Measurements from ENCODE around the gene TDRD6. TPM values are rescaled to one million over a fixed set of nuclear protein-coding genes. Genes with fewer than 3 reads are reported as not detected.
A peak's percentile ranks its signal among the peaks of the same experiment; 100 is the strongest.

Gene TDRD6
- total RNA-seq, 1 donor from 2014 or later = under 0.01 TPM

GRCh38 chr6:46688117-46688965 is 656 bp downstream of the TDRD6 start:
- DNase-seq (ENCODE audit: low read depth in 2 of 2) = no peak

DNA sequence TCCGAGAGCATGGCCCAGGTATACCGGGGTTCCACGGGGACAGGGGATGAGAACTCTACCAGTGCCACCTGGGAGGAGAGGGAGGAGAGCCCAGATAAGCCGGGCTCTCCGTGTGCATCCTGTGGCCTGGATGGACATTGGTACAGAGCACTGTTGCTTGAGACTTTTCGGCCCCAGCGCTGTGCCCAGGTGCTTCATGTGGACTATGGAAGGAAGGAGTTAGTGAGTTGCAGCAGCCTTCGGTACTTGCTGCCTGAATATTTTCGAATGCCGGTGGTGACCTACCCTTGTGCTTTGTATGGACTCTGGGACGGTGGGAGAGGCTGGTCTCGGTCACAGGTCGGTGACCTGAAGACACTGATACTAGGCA is 1.3 kb downstream of the TDRD6 start:
- no peak for DNase-seq (ENCODE audit: low read depth in 2 of 2)

- no peak for DNase-seq (ENCODE audit: low read depth in 2 of 2)
Measured at GRCh38 chr6:46689657-46690056, 2.0 kb downstream of the TDRD6 start.

- no peak for DNase-seq (ENCODE audit: low read depth in 2 of 2)
Measured at GRCh38 chr6:46690141-46690755, 2.6 kb downstream of the TDRD6 start.

DNA sequence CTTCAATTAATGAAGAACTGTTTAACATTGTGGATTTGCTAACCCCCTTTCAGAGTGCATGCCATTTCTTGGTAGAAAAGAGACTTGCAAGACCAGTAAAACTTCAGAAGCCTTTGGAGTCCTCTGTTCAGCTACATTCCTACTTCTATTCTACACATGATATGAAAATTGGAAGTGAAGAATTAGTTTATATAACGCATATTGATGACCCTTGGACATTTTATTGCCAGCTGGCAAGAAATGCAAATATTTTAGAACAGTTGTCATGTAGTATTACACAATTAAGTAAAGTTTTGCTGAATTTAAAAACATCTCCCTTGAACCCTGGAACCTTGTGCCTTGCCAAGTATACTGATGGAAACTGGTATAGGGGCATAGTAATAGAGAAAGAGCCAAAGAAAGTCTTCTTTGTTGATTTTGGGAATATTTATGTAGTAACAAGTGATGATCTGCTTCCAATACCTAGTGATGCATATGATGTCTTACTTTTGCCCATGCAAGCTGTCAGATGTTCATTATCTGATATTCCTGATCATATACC is 3.3 kb downstream of the TDRD6 start:
- no peak for DNase-seq (ENCODE audit: low read depth in 2 of 2)

GRCh38 chr6:46699970-46700369 is 12.3 kb downstream of the TDRD6 start:
- no peak for DNase-seq (ENCODE audit: low read depth in 2 of 2)

GRCh38 chr6:46704562-46704961 is 16.9 kb downstream of the TDRD6 start:
- DNase-seq (ENCODE audit: low read depth in 2 of 2) = peak; percentile 12 to 19

DNA sequence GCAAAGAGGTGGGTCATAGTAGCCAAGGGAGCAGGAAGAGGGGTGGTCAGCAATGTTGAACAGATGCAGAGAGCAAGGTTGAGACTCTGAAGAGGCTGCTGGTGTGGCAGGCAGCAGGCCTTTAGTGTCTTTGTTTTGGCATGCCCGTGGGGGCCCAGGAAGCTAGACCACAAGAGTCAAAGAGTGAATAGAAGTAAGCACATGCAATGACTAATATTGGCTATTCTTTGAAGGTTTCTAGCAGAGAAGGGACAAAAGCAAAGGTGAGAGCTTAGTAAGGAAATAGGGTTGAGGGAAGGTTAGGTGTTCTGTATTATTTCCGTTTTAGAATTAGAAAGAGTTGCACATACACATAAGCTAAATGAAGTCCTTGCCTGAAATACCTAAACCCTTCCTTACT is 18.8 kb downstream of the TDRD6 start:
- DNase-seq (ENCODE audit: low read depth in 2 of 2) = no peak

GRCh38 chr6:46711491-46711890 is 23.8 kb downstream of the TDRD6 start:
- DNase-seq (ENCODE audit: low read depth in 2 of 2) = no peak

- DNase-seq (ENCODE audit: low read depth in 2 of 2) = no peak
Measured at GRCh38 chr6:46715141-46715540, 27.5 kb downstream of the TDRD6 start.

DNA sequence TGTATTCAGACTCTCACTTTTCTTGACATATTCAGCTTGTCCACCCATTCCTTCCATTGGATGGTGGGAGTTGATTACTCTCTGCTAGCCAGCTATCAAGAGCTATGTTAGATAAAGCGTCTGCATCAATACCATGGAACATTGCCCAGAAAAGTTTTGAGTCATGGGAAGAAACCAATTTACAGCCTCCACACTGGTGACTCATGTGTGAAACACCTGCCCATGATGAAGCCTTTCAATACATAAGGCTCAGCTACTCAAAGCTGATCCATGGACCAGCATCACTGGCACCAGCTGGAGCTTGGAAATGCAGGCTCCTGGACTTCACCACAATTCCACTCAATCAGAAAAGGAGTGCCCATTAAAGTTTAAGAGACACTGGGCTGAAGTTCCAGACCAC is 31.4 kb downstream of the TDRD6 start:
- no peak for DNase-seq (ENCODE audit: low read depth in 2 of 2)

DNA sequence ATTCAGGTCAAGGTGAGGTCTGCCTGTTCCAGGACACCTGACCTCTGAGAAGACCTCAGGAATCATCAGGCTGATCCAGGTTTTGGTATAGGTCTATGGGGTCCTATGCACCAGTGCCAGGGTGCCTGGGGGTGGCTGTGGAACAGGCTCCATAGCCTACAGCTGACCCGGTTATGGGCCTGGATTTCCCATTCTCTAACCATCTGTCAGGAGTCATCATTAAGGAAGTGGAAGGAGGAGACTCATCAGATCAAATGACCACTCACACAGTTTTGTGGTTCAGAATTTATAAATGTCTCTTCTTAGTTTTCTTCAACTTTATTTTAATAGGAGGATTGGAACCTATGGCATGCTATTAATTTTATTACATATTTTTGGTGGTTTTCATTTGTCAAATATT is 32.7 kb downstream of the TDRD6 start:
- no peak for DNase-seq (ENCODE audit: low read depth in 2 of 2)

DNA sequence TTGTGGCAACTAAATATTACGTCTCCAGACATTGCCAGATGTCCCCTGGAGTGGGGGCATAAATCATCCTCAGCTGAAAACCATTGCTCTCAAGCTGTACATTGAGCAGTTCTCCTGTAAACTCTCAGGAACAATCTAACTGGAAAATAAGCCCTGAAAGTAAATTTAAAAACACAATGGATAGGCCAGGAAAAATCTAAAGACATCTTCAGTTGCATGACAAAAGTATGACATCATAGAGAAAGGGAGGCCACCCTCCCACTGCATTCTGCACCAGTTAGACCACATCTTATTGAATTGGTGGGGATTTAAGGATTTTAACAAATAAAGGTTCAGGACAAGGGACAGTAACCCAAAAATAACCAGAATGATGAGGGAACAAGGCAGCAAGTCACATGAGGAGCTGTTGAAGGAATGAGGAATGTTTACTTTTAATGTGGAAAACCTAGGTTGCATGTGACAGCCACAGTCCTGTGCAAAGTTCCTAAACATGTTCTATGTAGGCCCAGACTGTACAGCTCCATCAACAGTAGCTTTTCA is 42.2 kb downstream of the TDRD6 start:
- no peak for DNase-seq (ENCODE audit: low read depth in 2 of 2)

- DNase-seq (ENCODE audit: low read depth in 2 of 2) = no peak
Measured at GRCh38 chr6:46730921-46731461, 43.3 kb downstream of the TDRD6 start.

- DNase-seq (ENCODE audit: low read depth in 2 of 2) = no peak
Measured at GRCh38 chr6:46733341-46733801, 45.7 kb downstream of the TDRD6 start.

DNA sequence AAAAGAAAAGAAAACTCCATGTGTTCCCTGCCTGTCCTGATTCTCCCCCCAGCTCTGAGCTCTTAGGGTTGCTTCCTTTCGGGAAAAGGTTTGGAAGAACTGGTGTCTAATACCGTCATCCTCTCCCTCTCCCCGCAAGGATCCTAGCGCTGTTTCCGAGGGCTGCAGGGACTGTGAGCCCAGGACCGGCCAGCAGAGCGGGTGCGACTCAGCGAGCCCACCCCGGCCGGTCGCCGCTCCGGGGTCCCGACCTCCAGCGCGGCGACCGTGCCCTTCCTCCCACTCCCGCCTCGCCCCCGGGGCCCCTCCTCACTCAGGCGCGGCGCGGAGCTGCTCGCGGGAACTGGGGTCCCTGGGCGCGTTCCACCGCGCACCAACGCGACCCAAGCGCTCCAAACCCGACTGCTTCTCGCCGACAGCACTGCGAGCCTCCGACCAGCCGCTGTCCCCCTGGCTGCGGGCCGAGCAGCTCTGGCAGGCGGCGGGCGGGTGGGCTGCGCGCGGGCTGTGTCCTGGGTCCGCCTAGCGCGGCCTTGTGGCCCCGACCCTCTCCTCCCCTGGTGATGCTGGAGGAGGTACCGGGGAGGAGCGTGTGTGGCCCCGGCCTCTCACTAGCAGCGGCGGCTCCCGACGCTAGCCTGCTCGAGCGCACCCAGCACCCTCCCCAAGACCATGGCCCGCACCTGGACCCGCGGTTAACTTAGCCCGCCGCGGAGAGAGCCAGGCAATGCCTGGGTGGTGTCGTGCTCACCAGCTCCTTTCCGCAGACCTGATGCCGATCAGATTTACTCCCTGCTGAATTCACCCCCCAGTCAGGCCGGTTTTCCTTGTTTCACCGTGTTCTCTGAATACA is 47.4 kb downstream of the TDRD6 start, which contains the start of gene PLA2G7:
TSS of gene PLA2G7 (minus strand) at position 509 of the 853 bp plus-strand sequence. CDS start 12,484 bp downstream, outside the sequence.
- no peak for DNase-seq (ENCODE audit: low read depth in 2 of 2)

DNA sequence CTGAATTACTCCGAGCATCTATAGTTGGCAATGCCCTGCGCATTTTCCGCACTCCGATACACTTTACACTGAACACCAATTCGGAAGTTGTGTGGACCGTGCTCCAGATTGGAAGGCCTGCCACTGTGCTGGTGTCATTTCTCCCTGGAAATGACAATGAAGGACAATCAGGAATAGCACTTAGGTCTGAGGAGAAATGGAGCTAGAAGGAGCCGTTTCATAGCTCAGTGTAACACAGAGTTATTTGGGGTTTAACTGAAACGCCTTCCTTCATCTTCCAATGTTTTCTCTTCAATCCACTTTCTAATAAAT is 48.0 kb downstream of the TDRD6 start:
- DNase-seq (ENCODE audit: low read depth in 2 of 2) = no peak

DNA sequence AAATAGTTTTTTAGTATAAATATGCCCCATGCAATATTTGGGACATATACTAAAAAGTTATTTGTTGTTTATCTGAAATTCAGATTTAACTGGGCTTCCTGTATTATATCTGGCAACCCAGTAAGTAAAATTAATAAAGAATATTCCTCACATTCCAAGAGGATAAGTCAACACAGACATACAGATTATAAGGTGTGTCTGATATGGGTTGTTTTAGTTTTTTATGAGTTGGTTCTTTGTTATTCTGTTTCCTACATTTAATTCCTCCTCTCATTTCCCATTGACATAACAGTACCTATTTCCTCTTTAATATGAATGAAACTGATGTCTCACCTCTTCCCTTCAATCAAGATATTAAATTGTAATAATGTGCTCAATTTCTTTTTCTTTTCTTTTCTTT is 49.2 kb downstream of the TDRD6 start:
- DNase-seq (ENCODE audit: low read depth in 2 of 2) = no peak

GRCh38 chr6:46741482-46741881 is 53.8 kb downstream of the TDRD6 start:
- no peak for DNase-seq (ENCODE audit: low read depth in 2 of 2)

DNA sequence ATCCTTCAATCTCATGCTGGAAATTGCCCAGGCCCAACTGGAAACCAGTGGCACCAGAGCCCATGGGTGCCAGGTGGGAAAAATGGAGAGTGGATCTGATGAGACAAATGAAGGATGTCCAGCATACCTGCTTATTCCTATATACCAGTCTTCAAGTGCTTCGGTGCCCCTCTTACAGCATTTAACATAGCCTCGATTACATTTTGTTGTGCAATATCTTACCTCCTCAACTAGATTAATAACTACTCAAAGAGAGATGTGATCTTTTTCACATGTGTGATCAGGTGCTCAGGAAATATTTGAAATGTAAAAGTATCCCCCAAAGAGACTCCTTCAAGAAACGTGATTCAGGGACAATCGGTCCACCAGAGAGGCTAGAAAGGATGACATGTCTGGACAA is 54.2 kb downstream of the TDRD6 start:
- DNase-seq (ENCODE audit: low read depth in 2 of 2) = no peak

GRCh38 chr6:46743425-46744158 is 55.9 kb downstream of the TDRD6 start:
- no peak for DNase-seq (ENCODE audit: low read depth in 2 of 2)

Data from lung microvascular endothelial cell (primary cell).